HCT116 (cell line): Measurements from ENCODE around the gene C4BPB.

Source experiments
- CEBPB ChIP-seq: IDR thresholded peaks from 2 replicates; pipeline ENCODE4 v1.6.1; 2012; ENCODE audit warnings: low read depth
- EZH2 ChIP-seq: fragments of 200-600 bp; sonication (generic); IDR thresholded peaks from 2 replicates; pipeline ENCODE4 v1.6.1; 2017; ENCODE audit warnings: antibody characterized with exemption, mixed run types
- POLR2AphosphoS5 ChIP-seq: IDR thresholded peaks from 2 replicates; pipeline ENCODE4 v1.6.1; 2011; ENCODE audit warnings: mild to moderate bottlenecking, low read depth, low read length, moderate library complexity
- RAD21 ChIP-seq: IDR thresholded peaks from 2 replicates; pipeline ENCODE4 v1.6.1; 2012; ENCODE audit warnings: low read depth, mild to moderate bottlenecking
- REST ChIP-seq: IDR thresholded peaks from 2 replicates; pipeline ENCODE4 v1.6.1; 2012; ENCODE audit warnings: low read depth
- SP1 ChIP-seq: IDR thresholded peaks from 2 replicates; pipeline ENCODE4 v1.6.1; 2012; ENCODE audit warnings: low read depth
- SRF ChIP-seq: IDR thresholded peaks from 2 replicates; pipeline ENCODE4 v1.6.1; 2012; ENCODE audit warnings: low read depth
- YY1 ChIP-seq: IDR thresholded peaks from 2 replicates; pipeline ENCODE4 v1.6.1; 2011; ENCODE audit warnings: low read length, low read depth, moderate library complexity, mild to moderate bottlenecking; ENCODE audit not compliant: insufficient replicate concordance; ENCODE audit errors: extremely low read depth
- TF ChIP-seq, protein P1 (sequence below), 3 experiments: fragments of 200-600 bp in 1 of 3; sonication (generic) in 1 of 3; IDR thresholded peaks in 2 of 3; conservative IDR thresholded peaks in 1 of 3; 2 replicates each; pipeline ENCODE4 v1.5.1; 2012 to 2017; ENCODE audit warnings: low read depth in 2 of 3, low read length in 2 of 3, antibody characterized with exemption in 1 of 3, borderline replicate concordance in 1 of 3, control low read depth in 1 of 3, mild to moderate bottlenecking in 1 of 3, mixed read lengths in 1 of 3, mixed run types in 1 of 3, moderate library complexity in 1 of 3; ENCODE audit not compliant: insufficient read depth in 1 of 3
- TF ChIP-seq, protein P2 (sequence below): IDR thresholded peaks from 2 replicates; pipeline ENCODE4 v1.6.1; 2012

GRCh38 chr1:207047505-207047904, 41.2 kb upstream of the C4BPB start:
- TF ChIP-seq, protein P1, sequence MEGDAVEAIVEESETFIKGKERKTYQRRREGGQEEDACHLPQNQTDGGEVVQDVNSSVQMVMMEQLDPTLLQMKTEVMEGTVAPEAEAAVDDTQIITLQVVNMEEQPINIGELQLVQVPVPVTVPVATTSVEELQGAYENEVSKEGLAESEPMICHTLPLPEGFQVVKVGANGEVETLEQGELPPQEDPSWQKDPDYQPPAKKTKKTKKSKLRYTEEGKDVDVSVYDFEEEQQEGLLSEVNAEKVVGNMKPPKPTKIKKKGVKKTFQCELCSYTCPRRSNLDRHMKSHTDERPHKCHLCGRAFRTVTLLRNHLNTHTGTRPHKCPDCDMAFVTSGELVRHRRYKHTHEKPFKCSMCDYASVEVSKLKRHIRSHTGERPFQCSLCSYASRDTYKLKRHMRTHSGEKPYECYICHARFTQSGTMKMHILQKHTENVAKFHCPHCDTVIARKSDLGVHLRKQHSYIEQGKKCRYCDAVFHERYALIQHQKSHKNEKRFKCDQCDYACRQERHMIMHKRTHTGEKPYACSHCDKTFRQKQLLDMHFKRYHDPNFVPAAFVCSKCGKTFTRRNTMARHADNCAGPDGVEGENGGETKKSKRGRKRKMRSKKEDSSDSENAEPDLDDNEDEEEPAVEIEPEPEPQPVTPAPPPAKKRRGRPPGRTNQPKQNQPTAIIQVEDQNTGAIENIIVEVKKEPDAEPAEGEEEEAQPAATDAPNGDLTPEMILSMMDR (IDR thresholded peaks at IDR 0.05 in 2 of 3, conservative IDR thresholded peaks at IDR 0.05 in 1 of 3; ENCODE audit: borderline replicate concordance in 1 of 3, insufficient read depth in 1 of 3, low read depth in 2 of 3, low read length in 2 of 3), result no peak
- TF ChIP-seq SP1, result no peak
- no peak for TF ChIP-seq REST
- TF ChIP-seq, protein P2, sequence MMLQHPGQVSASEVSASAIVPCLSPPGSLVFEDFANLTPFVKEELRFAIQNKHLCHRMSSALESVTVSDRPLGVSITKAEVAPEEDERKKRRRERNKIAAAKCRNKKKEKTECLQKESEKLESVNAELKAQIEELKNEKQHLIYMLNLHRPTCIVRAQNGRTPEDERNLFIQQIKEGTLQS, result no peak
- no peak for TF ChIP-seq RAD21
- no peak for TF ChIP-seq CEBPB
- no peak for TF ChIP-seq SRF
- TF ChIP-seq EZH2, result no peak
- TF ChIP-seq POLR2AphosphoS5, result no peak
- TF ChIP-seq YY1, result no peak
